Left ventricle myocardium superior (tissue), 1 donor: ENCODE results near the gene PNMA6E. TPM values are rescaled to one million over a fixed set of nuclear protein-coding genes. Genes with fewer than 3 reads are reported as not detected.

ENCODE experiments used
- ATAC-seq: fragments of 200-7000 bp; cut with Tn5 transposase; one replicate; pipeline ENCODE4 v1.9.1; 2020; ENCODE audit warnings: mild to moderate bottlenecking, moderate library complexity
- DNase-seq: peaks from one replicate; pipeline ENCODE4 v3.0.0-alpha.2; 2020
- intact Hi-C: fragments of 100-400 bp; cut with micrococcal nuclease; formaldehyde crosslinking; loops from one replicate; pipeline ENCODE4 v1.11.0; 2022
- total RNA-seq: library from RNA; stranded (reverse); fragmentation: NEBNext Ultra II Directional; extraction: Animal tissue kit (Norgen Biotek cat#: 25700); gene quantifications from one replicate; pipeline ENCODE4 v1.2.1, GENCODE V29; 2021
- donor health status: DM: no; HTN: yes; CAD: no; lungs with severe emphysema.

The PNMA6E gene
- total RNA-seq, 1 donor from 2014 or later: not detected

GRCh38 chrX:153439977-153440376, 38.8 kb upstream of the PNMA6E start:
- ATAC-seq (no peak), DNase-seq (no peak)
- intact Hi-C loops: no loop called here

GRCh38 chrX:153438532-153438931, 37.4 kb upstream of the PNMA6E start:
- intact Hi-C loops: no loop called here
- ATAC-seq (no peak), DNase-seq (no peak)

- intact Hi-C loops: no loop called here
- DNase-seq: no peak
These were observed 34.7 kb upstream of the PNMA6E start for GRCh38 chrX:153435845-153436244.

GRCh38 chrX:153434801-153435200, 33.7 kb upstream of the PNMA6E start:
- ATAC-seq: no peak
- DNase-seq: no peak
- intact Hi-C loops: no loop called here

More at GRCh38 chrX:153435845-153436244, 34.7 kb upstream of the PNMA6E start:
- no peak for ATAC-seq

GRCh38 chrX:153433781-153434285, 32.7 kb upstream of the PNMA6E start:
- intact Hi-C loops: no loop called here
- ATAC-seq: no peak
- no peak for DNase-seq

GRCh38 chrX:153433161-153433680, 32.1 kb upstream of the PNMA6E start:
- intact Hi-C loops: no loop called here
- ATAC-seq (no peak), DNase-seq (no peak)

- intact Hi-C loops: no loop called here
- ATAC-seq: no peak
- DNase-seq: no peak
These were observed 29.6 kb upstream of the PNMA6E start for GRCh38 chrX:153430796-153431195.

- DNase-seq (no peak), ATAC-seq (no peak)
- intact Hi-C loops: no loop called here
These were observed 25.1 kb upstream of the PNMA6E start for GRCh38 chrX:153426204-153426603.

DNA sequence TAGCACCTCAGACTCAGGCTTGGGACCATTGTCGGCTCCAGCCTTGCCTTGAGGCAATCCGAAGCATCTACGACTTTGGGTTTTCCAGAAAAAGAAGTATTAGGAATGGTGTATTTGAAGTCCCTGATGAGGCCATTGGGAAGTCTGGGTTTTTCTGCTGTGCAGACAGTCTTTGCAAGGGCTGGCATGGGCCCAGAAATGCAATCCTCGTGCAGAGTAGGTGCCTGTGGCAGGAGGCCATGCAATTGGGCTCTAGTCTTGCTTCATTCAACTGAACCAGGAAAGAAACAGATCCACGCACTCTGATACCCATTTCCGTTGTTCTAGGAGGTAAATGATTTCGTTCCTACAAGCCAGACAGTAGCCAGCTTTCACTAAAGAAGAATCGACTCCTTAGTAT, 22.5 kb upstream of the PNMA6E start:
- ATAC-seq: peak; percentile 51
- peak; percentile 65 for DNase-seq
- intact Hi-C loops: no loop called here

GRCh38 chrX:153421856-153422255, 20.7 kb upstream of the PNMA6E start:
- intact Hi-C loops: no loop called here
- ATAC-seq (no peak), DNase-seq (no peak)

- ATAC-seq (no peak), DNase-seq (no peak)
- intact Hi-C loops: no loop called here
These were observed 19.9 kb upstream of the PNMA6E start for GRCh38 chrX:153420851-153421599.

DNA sequence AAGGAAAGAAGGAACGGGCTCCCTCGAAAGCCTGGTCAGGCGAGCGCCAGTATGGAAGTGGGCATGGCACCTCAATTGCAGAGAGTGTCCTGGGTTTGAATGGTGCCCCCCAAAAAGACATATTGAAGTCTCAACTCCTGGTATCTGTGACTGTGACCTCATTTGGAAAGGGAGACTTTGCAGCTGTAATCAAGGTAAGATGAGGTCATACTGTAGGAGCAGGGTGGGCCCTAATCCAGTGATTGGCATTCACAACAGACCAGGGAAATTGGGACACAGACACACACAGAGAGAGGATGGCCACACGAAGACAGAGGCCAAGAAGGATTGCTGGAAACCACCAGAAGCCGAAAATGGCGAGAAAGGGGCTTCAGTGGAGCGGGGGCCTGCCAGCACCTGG, 16.5 kb upstream of the PNMA6E start:
- DNase-seq: no peak
- ATAC-seq: no peak
- intact Hi-C loops: no loop called here

GRCh38 chrX:153416781-153417450, 15.8 kb upstream of the PNMA6E start:
- DNase-seq (no peak), ATAC-seq (no peak)
- intact Hi-C loops: no loop called here

DNA sequence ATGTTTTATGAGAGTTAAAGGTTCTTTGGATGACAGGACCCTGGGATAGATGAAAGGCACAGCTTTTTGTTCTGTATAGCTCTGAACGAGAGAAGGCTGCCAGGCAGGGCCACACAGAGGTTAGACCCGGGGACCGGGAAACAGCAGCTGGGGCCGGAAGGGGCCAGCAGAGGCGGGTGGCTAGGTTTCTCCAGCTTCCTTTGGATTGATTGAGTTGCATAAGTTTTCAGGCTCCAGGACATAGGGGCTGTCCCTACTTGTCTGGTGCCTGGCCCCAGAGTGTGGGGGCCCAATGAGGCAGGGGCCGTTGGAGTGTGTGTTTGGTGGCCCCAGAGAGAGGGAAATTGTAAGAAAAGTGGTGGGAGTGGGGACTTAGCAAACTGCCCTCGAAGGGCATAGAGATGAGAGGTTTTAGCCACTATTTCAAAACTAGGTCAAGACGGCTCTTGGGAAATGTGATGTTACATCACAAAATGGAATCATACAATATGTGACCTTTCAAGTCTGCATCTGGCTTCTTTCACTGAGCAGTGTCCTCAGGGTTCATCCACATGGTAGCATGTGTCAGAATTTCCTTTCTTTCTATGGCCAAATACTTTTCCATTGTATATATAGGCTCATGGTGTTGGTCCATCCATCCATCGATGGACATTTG, 13.8 kb upstream of the PNMA6E start:
- intact Hi-C loops: no loop called here
- ATAC-seq (peak; percentile 69), DNase-seq (no peak)

DNA sequence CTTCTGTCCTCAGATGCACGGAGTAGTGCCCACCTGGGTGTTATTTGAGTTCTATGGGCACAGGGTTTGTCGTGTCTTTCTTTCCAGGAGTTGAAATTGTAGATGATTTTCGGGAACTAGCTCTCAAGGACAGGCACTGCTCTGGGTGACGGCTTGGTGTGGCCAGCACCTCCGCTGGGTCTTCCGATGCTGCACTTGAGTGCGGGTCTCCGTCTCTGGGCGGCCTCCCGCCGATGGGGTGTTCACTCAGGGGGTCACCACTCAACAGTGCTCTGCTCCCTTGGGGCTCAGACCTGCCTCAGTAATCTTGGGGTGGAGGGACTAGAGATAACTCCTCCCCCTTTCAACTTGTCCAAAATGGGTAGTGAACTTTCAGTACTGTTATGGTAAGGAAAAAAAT, 12.6 kb upstream of the PNMA6E start:
- intact Hi-C loops: no loop called here
- ATAC-seq (no peak), DNase-seq (no peak)

GRCh38 chrX:153412746-153413720, 11.9 kb upstream of the PNMA6E start:
- intact Hi-C loops: no loop called here
- no peak for DNase-seq
- ATAC-seq: no peak

DNA sequence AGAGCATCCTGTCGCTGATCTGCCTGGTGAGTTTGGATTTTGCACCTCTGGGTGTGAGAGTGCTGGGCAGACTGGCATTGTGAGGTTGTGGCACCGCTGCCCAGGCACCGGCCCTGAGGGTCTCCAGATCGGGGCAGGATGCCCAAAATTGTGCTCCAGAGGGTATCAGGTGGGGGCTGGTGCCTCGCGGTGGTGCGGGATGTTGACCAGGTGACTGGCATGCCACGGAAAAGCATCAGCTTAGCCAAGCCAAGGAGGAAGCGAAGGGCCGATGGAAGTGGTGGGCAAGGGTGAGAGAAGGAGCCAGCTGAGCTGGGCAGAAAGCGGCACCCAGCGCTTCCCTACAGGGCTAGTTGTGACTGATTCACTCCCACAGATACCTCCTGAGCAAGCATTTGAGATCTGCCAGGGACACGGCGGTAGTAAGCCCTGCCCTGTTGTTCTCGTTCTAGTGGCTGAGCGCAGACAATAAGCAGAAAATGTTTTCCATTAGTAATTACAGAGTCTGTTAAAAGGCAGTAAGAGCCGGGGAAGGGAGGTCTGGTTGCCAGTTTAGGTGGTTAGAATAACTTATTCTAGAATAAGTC, 10.9 kb upstream of the PNMA6E start:
- intact Hi-C loops: no loop called here
- peak; percentile 19 for ATAC-seq
- DNase-seq: no peak

DNA sequence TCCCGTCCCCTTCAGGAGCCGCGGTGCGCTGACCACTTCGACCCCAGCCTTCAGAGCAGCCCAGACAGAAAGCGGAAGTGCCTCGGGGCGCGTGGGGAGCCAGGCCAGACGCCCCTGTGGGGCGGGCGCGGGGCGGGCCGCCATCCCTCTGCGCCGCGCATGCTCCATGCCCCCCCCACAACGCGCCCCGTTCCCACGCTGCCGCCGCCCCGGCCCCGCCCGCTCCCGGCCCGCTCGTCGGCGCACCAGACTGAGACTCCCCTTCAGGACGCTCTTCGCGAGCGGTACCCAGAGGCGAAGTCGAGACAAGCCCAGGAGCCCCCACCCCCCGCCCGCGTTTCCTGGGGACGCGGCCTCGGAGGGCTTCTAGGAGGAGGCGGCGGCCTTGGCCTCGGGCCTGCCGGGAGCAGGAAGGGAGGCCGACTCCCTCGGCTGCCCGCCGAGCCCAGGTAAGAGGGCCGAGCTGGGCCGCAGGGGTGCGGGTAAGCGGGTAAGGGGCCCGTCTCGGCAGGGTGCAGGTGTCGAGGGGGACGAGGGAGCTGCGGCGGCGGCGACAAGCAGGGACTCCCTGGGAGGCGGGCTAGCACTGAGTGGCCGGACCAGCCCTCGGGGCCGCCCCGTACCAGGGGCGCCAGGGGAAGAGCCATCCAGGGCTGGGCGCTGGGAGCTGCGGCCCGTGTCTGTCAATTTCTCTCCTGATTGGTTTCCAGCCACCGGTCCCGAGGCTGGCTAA, 10.3 kb upstream of the PNMA6E start, which contains the start of gene ZFP92:
ZFP92 (plus strand) TSS at position 218 of the 733 bp plus-strand sequence. CDS start 6,851 bp downstream, outside the sequence.
- intact Hi-C loops: no loop called here
- ATAC-seq (peak; percentile 83), DNase-seq (peak; percentile 55)
